AG09309 (cell line): ENCODE data around the gene TFDP1.

Source experiments
- DNase-seq: peaks from one replicate; pipeline ENCODE4 v3.0.0-alpha.2; 2010; ENCODE audit warnings: low read depth
- H3K4me3 ChIP-seq: 2 replicates; pipeline ENCODE4 v1.5.1; 2011; ENCODE audit warnings: mild to moderate bottlenecking, low read depth, low read length, moderate library complexity; ENCODE audit not compliant: control insufficient read depth
- CTCF ChIP-seq: IDR thresholded peaks from 2 replicates; pipeline ENCODE4 v1.5.1; 2011; ENCODE audit warnings: mild to moderate bottlenecking, low read depth, low read length, inconsistent platforms; ENCODE audit not compliant: insufficient read depth, control insufficient read depth; ENCODE audit errors: missing control alignments

Gene TFDP1

GRCh38 chr13:113596321-113597200, 12.0 kb downstream of the TFDP1 start:
- no peak for DNase-seq
- TF ChIP-seq CTCF = no peak
- no peak overlapping the region for H3K4me3 ChIP-seq

- no peak overlapping the region for H3K4me3 ChIP-seq
- no peak for DNase-seq
- TF ChIP-seq CTCF = no peak
Measured at GRCh38 chr13:113597391-113598080, 13.0 kb downstream of the TFDP1 start.

DNA sequence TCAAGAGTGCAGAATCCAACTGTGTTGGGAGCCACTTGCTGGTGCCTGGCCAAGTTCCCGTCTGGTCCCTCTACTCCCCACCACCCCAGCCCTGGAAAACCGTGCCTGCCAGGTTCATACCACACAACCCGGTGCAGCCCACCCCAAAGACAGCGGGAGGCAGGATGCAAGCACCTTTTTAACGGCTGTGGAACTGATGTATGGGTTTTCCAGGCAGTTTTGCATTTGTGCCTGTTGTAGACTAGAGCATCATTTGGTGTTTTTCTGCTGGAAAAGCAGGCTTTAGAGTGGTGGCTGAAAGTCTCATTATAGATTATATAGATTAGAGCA, 13.5 kb downstream of the TFDP1 start:
- no peak for TF ChIP-seq CTCF
- no peak for DNase-seq
- H3K4me3 ChIP-seq = no peak overlapping the region

- no peak for TF ChIP-seq CTCF
- DNase-seq = no peak
- no peak overlapping the region for H3K4me3 ChIP-seq
Measured at GRCh38 chr13:113598481-113598880, 13.9 kb downstream of the TFDP1 start.

GRCh38 chr13:113599391-113599790, 14.8 kb downstream of the TFDP1 start:
- no peak for TF ChIP-seq CTCF
- DNase-seq = no peak
- H3K4me3 ChIP-seq = no peak overlapping the region

- H3K4me3 ChIP-seq = no peak overlapping the region
- TF ChIP-seq CTCF = no peak
- DNase-seq = no peak
Measured at GRCh38 chr13:113601166-113602070, 16.9 kb downstream of the TFDP1 start.
